ENCODE measurements around the gene DLGAP1. TPM values are rescaled to one million over a fixed set of nuclear protein-coding genes. Genes with fewer than 3 reads are reported as not detected.
A peak's percentile ranks its signal among the peaks of the same experiment; 100 is the strongest.

The DLGAP1 gene
- total and polyA plus RNA-seq, 2 of the 13 experiments (the other 11 are each of a cell fraction or from before 2014, with no cell fraction given): 0.01 TPM; not detected in 1

GRCh38 chr18:3793545-3793944 lies 661.6 kb downstream of the DLGAP1 start:
- DNase-seq (ENCODE audit: low spot score): no peak
- in situ Hi-C loops (cut with HindIII; ENCODE audit: extremely low pct_ligation_motif_present, low pct_unique_long_range_greater_than_20kb): no loop called here
- H3K9me3 ChIP-seq (ENCODE audit: low read length): no peaks in the 10 kb centered on the region
- no peaks in the 10 kb centered on the region for H4K20me1 ChIP-seq (ENCODE audit: insufficient read depth, low read length)
- ChIA-PET CTCF (ENCODE audit: low intra/inter-chr PET ratio, low total read pairs) (no interaction called here), POLR2A (no interaction called here)
- H3K36me3 ChIP-seq (replicated peaks in 1 of 2; ENCODE audit: control insufficient read depth in 1 of 2, insufficient read depth in 2 of 2, low read length in 2 of 2): no peaks in the 10 kb centered on the region
- intact Hi-C loops (cut with micrococcal nuclease; ENCODE audit: unreplicated experiment): no loop called here
- H3K27me3 ChIP-seq (ENCODE audit: control insufficient read depth in 1 of 2, insufficient read depth in 2 of 2, low read length in 2 of 2): peaks cover 0 to 4% of the 10 kb centered on the region in 2 experiments; a peak in 1 of 5 replicates
- ATAC-seq: no peak
- BruUV-seq (replicated peaks): no TSS peak
- no peak overlapping the region for H3K4me3 ChIP-seq (replicated peaks in 1 of 3; ENCODE audit: insufficient read depth in 1 of 3, low read depth in 2 of 3, low read length in 3 of 3)
- H3K4me2 ChIP-seq (ENCODE audit: low read depth, low read length): no peak overlapping the region
- no peak overlapping the region for H2AFZ ChIP-seq (ENCODE audit: low read length)
- 25% methylated on average over 6 of the region's 6 CpGs for WGBS (ENCODE audit: low lambda C conversion rate)
- H3K9ac ChIP-seq (ENCODE audit: insufficient read depth, low read depth, low read length): no peak overlapping the region
- H3K4me1 ChIP-seq (ENCODE audit: insufficient read depth, low read length): no peaks in the 10 kb centered on the region
- H3K79me2 ChIP-seq (ENCODE audit: insufficient read depth, low read length): no peaks in the 10 kb centered on the region
- H3K27ac ChIP-seq (ENCODE audit: extremely low read length, insufficient read depth, low read length): no peak overlapping the region
- TF ChIP-seq ZNF713 (CRISPR knock-in tag; IDR thresholded peaks at IDR 0.05) (no peak), ZNF282 (IDR thresholded peaks at IDR 0.05; ENCODE audit: partially characterized antibody) (peak; percentile 17)
- FAIRE-seq: no peak

- H3K27ac ChIP-seq (ENCODE audit: extremely low read length, insufficient read depth, low read length): no peak overlapping the region
- POLR2A ChIA-PET: no interaction called here
- intact Hi-C loops (cut with micrococcal nuclease; ENCODE audit: unreplicated experiment) (no loop called here), in situ Hi-C loops (cut with HindIII; ENCODE audit: extremely low pct_ligation_motif_present, low pct_unique_long_range_greater_than_20kb) (no loop called here)
- no peak overlapping the region for H3K9ac ChIP-seq (ENCODE audit: insufficient read depth, low read depth, low read length)
- WGBS (ENCODE audit: low lambda C conversion rate): 33% methylated on average over 4 of the region's 5 CpGs
- no peaks in the 10 kb centered on the region for H4K20me1 ChIP-seq (ENCODE audit: insufficient read depth, low read length)
- no peak for ATAC-seq
- no peak overlapping the region for H3K4me2 ChIP-seq (ENCODE audit: low read depth, low read length)
- CTCF ChIA-PET (ENCODE audit: low intra/inter-chr PET ratio, low total read pairs): no interaction called here
- no peaks in the 10 kb centered on the region for H3K79me2 ChIP-seq (ENCODE audit: insufficient read depth, low read length)
- H2AFZ ChIP-seq (ENCODE audit: low read length): no peak overlapping the region
- no peak for DNase-seq (ENCODE audit: low spot score)
- no peak for TF ChIP-seq NBN (conservative IDR thresholded peaks at IDR 0.05)
- TF ChIP-seq PREB (CRISPR knock-in tag; IDR thresholded peaks at IDR 0.05): no peak
- TF ChIP-seq AKNA (CRISPR knock-in tag; IDR thresholded peaks at IDR 0.05; ENCODE audit: borderline replicate concordance): no peak
- no peak for TF ChIP-seq RARA (CRISPR knock-in tag; IDR thresholded peaks at IDR 0.05)
- TF ChIP-seq MED8 (CRISPR knock-in tag; IDR thresholded peaks at IDR 0.05; ENCODE audit: insufficient replicate concordance): no peak
- TF ChIP-seq SRY (CRISPR knock-in tag; IDR thresholded peaks at IDR 0.05): no peak
- no peak for TF ChIP-seq TEAD3 (CRISPR knock-in tag; optimal IDR thresholded peaks at IDR 0.05; ENCODE audit: borderline replicate concordance)
- TF ChIP-seq MYPOP (CRISPR knock-in tag; IDR thresholded peaks at IDR 0.05): no peak
- no peaks in the 10 kb centered on the region for H3K9me3 ChIP-seq (ENCODE audit: low read length)
- peaks cover 0 to 4% of the 10 kb centered on the region in 2 experiments; a peak in 1 of 5 replicates for H3K27me3 ChIP-seq (ENCODE audit: control insufficient read depth in 1 of 2, insufficient read depth in 2 of 2, low read length in 2 of 2)
- H3K4me3 ChIP-seq (replicated peaks in 1 of 3; ENCODE audit: insufficient read depth in 1 of 3, low read depth in 2 of 3, low read length in 3 of 3): no peak overlapping the region
- no peak for FAIRE-seq
- no peaks in the 10 kb centered on the region for H3K36me3 ChIP-seq (replicated peaks in 1 of 2; ENCODE audit: control insufficient read depth in 1 of 2, insufficient read depth in 2 of 2, low read length in 2 of 2)
- BruUV-seq (replicated peaks): no TSS peak
- H3K4me1 ChIP-seq (ENCODE audit: insufficient read depth, low read length): no peaks in the 10 kb centered on the region
These were observed 662.0 kb downstream of the DLGAP1 start for GRCh38 chr18:3793111-3793510.

All from HepG2 (cell line).